Forelimb muscle (tissue), 1 donor: Measurements from ENCODE around the gene LYPD6B. TPM values are rescaled to one million over a fixed set of nuclear protein-coding genes. Genes with fewer than 3 reads are reported as not detected.

ENCODE experiments used
- polyA plus RNA-seq: library from polyadenylated mRNA; unstranded; fragments of 120-200 nt; gene quantifications from one replicate; pipeline ENCODE4 v1.2.1, GENCODE V29; 2013; ENCODE audit not compliant: insufficient read length

Gene LYPD6B
- polyA plus RNA-seq, 1 donor, result not detected

Other genes starting within 250 kb of the LYPD6B start
- 1.6 TPM for gene KIF5C, start 163.5 kb upstream of the LYPD6B start, polyA plus RNA-seq